Cardiac muscle cell (in vitro differentiated cells and primary cell): ENCODE results near the gene MXI1. TPM values are rescaled to one million over a fixed set of nuclear protein-coding genes. Genes with fewer than 3 reads are reported as not detected.

Experiments
- DNase-seq, 2 donors: peaks; one replicate each; pipeline versions ENCODE4 v3.0.0 to v3.0.0-alpha.2; 2010 to 2017; ENCODE audit warnings: low read depth in 1 of 2, low spot score in 1 of 2
- H3K27ac ChIP-seq: fragments of 200-600 bp; sonication (generic); 2 replicates; pipeline ENCODE4 v1.5.1; 2016
- H3K27me3 ChIP-seq: fragments of 200-600 bp; sonication (generic); 2 replicates; pipeline ENCODE4 v1.6.0; 2016; ENCODE audit warnings: control low read depth
- H3K36me3 ChIP-seq: fragments of 200-600 bp; sonication (generic); 2 replicates; pipeline ENCODE4 v1.5.1; 2016; ENCODE audit warnings: control low read depth
- H3K4me1 ChIP-seq: fragments of 200-600 bp; sonication (generic); 2 replicates; pipeline ENCODE4 v1.8.1; 2017; ENCODE audit warnings: low read depth, mild to moderate bottlenecking, mixed run types
- H3K4me3 ChIP-seq: fragments of 200-600 bp; sonication (generic); 2 replicates; pipeline ENCODE4 v1.5.1; 2016; ENCODE audit warnings: mild to moderate bottlenecking
- H3K9me3 ChIP-seq: fragments of 200-600 bp; sonication (generic); 2 replicates; pipeline ENCODE4 v1.5.1; 2017; ENCODE audit warnings: low read depth, mild to moderate bottlenecking, control low read depth
- CTCF ChIP-seq: IDR thresholded peaks from 2 replicates; pipeline ENCODE4 v1.5.1; 2012; ENCODE audit warnings: low read depth, mild to moderate bottlenecking, low read length
- polyA plus RNA-seq: library from polyadenylated mRNA; unstranded; fragments of >200 nt; fragmentation: Nextera tagmentation; extraction: Ambion mirVana; gene quantifications from 2 replicates; pipeline ENCODE4 v1.2.1, GENCODE V29; 2016
- total RNA-seq: library from RNA; depleted of rRNA; stranded (reverse); fragments of >200 nt; gene quantifications from 2 replicates; pipeline ENCODE4 v1.2.3, GENCODE V29; 2016

The MXI1 gene
- total and polyA plus RNA-seq, 2 experiments from 2014 or later, result 55.0 to 68.4 TPM

DNA sequence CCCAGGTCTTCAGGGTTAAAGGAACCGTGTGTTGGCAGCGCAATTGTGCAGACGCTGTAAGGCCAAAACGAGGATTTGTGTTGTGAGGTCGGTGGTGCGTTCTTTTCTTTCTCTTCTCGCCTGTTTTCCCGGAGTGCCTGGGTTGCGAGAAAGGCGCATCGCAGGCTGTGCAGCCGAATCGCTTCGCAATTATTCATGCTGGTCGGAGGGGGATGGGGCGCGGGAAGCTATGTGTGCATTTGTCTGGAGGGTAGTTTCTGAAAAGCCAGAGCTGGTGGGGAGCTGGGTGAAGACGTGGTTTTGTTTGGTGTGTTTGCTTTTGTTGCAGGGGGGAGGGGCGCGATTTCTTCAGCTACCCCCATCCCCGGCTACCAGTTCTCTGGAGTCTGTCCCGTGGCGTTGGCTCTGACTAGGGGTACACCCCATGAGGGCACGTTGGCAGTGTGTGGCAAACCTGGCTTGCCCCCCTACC lies 2.1 kb downstream of the MXI1 start:
- Histone ChIP-seq H3K4me1 (peaks cover 9% of the 10 kb centered on the region), H3K27me3 (no peaks in the 10 kb centered on the region), H3K4me3 (peak overlapping the region; percentile 67), H3K36me3 (no peaks in the 10 kb centered on the region), H3K27ac (peak overlapping the region; percentile 95), H3K9me3 (no peaks in the 10 kb centered on the region)
- peak; percentile 80 to 85 for DNase-seq
- TF ChIP-seq CTCF, result no peak

DNA sequence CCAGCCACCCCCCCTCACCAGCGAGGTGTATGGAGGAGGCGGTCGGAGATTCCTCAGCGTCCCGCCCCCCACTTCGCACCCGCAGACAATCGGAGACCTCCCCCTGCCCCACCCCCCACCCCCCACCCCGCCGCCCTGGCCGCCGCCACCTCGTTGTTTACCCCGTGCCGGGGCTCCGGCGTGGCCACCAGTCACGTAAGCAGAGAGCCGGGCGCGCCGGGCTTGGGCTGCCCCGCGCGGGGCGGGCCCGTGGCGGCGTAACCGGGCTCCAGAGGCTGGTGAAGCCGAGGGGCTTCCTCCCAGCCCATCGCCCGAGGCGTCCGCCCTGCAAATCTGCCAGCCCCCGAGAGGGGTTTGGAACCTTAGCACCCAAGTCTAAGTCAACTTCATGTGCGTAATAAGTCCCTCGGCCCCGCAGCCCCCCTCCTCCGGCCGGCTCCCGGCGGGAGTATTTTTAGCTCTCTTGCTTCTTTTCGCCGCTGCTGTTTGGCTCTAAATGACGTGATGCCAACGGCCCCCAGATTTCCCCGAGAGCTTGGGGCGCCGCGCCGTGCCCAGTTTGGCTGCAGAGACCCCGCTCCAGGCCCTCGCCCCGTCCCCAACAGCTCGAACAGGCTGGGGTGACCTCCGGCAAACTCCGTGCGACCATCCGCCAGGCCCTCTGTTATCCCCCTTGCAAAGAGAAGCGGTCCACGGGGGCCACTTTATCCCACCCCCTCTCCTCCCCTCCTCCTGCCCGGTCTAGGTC lies 2.7 kb downstream of the MXI1 start:
- no peaks in the 10 kb centered on the region for H3K36me3 ChIP-seq
- TF ChIP-seq CTCF, result no peak
- DNase-seq, result peak; percentile 45 to 72
- H3K27ac ChIP-seq, result peak overlapping the region; percentile 95
- H3K4me3 ChIP-seq, result peak overlapping the region; percentile 67
- peaks cover 9% of the 10 kb centered on the region for H3K4me1 ChIP-seq
- no peaks in the 10 kb centered on the region for H3K27me3 ChIP-seq
- no peaks in the 10 kb centered on the region for H3K9me3 ChIP-seq

GRCh38 chr10:110210674-110211464 lies 3.5 kb downstream of the MXI1 start:
- peak; percentile 98 to 99 for DNase-seq
- H3K27me3 ChIP-seq, result no peaks in the 10 kb centered on the region
- H3K36me3 ChIP-seq, result no peaks in the 10 kb centered on the region
- no peak for TF ChIP-seq CTCF
- H3K4me3 ChIP-seq, result peak overlapping the region; percentile 67
- H3K27ac ChIP-seq, result peak overlapping the region; percentile 95
- H3K4me1 ChIP-seq, result peaks cover 14% of the 10 kb centered on the region
- no peaks in the 10 kb centered on the region for H3K9me3 ChIP-seq

DNA sequence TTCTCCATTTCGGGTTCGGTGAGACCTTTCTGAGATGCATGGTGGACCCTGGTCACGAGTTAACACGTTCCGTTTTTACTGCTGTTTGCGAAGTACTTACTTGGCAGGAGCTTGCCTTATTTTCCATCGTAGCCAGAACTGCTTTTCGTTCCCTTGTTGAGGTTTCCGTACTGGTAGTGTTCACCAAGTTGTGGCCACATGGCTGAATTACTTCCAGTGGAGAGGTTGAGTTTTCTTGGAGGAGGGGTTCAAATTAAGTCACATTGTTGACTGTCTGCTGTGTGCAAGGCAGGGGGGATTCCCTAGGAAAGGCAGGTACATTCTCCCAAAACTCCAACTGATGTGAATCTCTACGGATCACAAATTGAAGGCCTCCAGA lies 4.0 kb downstream of the MXI1 start:
- Histone ChIP-seq H3K4me1 (peaks cover 17% of the 10 kb centered on the region), H3K27ac (peak overlapping the region; percentile 40), H3K27me3 (no peaks in the 10 kb centered on the region), H3K9me3 (no peaks in the 10 kb centered on the region), H3K4me3 (peak overlapping the region; percentile 67), H3K36me3 (no peaks in the 10 kb centered on the region)
- DNase-seq, result no peak
- no peak for TF ChIP-seq CTCF

DNA sequence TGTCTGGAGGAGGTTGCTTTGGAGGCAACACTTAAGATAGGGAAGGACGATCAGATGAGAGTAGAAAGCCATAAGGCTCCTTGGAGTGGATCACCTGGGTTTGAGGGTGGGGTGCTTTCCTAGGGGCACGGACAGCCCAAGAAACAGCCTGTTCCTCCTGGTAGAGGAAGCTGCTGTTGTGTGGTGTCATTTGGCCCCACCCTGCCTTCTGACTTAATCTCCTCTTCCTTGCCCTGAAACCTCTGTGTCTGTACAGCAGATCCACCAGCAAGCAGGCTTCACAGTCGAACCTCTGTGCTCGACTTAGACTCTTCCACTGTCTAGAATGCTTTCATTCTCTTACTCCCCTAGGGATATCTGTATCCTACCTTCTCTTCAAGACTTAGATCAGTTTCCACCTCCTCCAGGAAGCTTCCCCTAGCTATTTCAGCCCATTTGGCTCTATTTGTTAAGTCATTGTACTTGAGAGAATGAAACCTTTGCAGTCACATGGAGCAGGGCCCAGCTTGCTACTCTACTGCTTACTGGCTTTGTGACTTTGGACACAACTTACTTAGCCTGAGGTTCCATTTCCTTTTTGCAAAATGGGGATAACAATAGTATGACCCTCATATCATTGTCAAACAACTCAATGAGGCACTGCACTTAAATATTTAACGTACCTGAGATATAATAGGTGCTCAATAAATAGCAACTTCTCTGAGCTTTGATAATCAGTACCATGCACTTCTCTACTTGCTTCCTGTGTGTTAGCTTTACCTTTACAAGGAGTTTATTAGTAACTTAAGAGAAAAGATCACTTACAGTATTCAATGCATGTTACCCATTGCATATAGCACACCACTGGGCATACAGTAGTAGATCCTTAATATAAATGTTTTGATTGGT lies 5.0 kb downstream of the MXI1 start:
- H3K27ac ChIP-seq, result no peak overlapping the region
- H3K9me3 ChIP-seq, result no peaks in the 10 kb centered on the region
- TF ChIP-seq CTCF, result no peak
- no peaks in the 10 kb centered on the region for H3K36me3 ChIP-seq
- DNase-seq, result no peak
- no peak overlapping the region for H3K4me3 ChIP-seq
- no peaks in the 10 kb centered on the region for H3K27me3 ChIP-seq
- peaks cover 19% of the 10 kb centered on the region for H3K4me1 ChIP-seq
